ENCODE data around the gene TP53I11. TPM values are rescaled to one million over a fixed set of nuclear protein-coding genes. Genes with fewer than 3 reads are reported as not detected.

TP53I11 gene
- total and polyA plus RNA-seq, 2 of the 13 experiments (the other 11 are each of a cell fraction or from before 2014, with no cell fraction given), result not detected

DNA sequence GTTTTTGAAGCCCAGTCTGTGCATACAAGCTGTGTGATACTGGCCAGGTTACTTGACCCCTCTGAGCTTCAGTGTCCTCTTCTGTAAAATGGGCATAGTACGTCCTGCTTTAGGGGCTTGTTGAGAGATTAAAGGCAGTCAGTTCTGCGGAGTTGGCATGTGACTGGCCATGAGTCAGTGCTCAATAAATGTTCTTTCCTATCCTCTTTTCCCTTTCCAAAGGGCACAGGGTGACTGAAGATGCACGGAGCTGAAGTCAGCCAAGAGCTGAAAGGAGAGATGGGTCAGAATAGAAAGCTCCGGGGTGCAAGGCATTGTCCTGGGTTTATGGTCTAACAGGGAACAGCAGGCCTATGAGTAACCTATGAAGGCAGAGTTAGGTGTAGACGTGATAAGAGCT, 48.9 kb downstream of the TP53I11 start (continued):
- TF ChIP-seq, protein P1, sequence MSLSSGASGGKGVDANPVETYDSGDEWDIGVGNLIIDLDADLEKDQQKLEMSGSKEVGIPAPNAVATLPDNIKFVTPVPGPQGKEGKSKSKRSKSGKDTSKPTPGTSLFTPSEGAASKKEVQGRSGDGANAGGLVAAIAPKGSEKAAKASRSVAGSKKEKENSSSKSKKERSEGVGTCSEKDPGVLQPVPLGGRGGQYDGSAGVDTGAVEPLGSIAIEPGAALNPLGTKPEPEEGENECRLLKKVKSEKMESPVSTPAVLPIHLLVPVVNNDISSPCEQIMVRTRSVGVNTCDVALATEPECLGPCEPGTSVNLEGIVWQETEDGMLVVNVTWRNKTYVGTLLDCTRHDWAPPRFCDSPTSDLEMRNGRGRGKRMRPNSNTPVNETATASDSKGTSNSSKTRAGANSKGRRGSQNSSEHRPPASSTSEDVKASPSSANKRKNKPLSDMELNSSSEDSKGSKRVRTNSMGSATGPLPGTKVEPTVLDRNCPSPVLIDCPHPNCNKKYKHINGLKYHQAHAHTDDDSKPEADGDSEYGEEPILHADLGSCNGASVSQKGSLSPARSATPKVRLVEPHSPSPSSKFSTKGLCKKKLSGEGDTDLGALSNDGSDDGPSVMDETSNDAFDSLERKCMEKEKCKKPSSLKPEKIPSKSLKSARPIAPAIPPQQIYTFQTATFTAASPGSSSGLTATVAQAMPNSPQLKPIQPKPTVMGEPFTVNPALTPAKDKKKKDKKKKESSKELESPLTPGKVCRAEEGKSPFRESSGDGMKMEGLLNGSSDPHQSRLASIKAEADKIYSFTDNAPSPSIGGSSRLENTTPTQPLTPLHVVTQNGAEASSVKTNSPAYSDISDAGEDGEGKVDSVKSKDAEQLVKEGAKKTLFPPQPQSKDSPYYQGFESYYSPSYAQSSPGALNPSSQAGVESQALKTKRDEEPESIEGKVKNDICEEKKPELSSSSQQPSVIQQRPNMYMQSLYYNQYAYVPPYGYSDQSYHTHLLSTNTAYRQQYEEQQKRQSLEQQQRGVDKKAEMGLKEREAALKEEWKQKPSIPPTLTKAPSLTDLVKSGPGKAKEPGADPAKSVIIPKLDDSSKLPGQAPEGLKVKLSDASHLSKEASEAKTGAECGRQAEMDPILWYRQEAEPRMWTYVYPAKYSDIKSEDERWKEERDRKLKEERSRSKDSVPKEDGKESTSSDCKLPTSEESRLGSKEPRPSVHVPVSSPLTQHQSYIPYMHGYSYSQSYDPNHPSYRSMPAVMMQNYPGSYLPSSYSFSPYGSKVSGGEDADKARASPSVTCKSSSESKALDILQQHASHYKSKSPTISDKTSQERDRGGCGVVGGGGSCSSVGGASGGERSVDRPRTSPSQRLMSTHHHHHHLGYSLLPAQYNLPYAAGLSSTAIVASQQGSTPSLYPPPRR (CRISPR knock-in tag; IDR thresholded peaks at IDR 0.05; ENCODE audit: borderline replicate concordance), result no peak

DNA sequence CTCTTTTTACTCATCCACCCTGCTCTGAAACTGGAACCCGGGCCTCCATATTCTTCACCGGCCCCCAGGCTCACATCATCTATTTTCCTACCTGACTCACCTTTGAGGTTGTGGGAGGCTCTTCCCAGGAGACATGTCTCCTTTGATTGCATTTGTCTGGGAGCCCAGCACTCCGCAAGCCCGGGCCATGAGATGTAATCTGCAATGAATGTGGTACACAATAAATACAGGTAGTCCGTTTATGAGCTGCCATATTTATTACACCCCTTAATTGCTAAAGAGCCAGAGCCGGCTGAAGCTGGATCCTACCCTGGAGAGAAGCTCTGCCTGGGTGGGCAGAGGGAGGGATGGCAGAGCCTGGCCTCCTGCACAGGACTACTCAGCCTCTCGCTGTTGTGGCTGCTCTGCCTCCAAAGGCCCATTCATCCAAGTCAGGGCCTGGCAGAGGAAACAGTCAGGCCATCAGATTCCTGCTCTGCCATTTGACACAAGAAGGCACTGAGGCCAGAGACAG, 49.5 kb downstream of the TP53I11 start:
- no peak overlapping the region for H2AFZ ChIP-seq (ENCODE audit: low read length)
- H3K4me2 ChIP-seq (ENCODE audit: low read depth, low read length), result no peak overlapping the region
- ChIA-PET CTCF (ENCODE audit: low intra/inter-chr PET ratio, low total read pairs) (no interaction called here), POLR2A (no interaction called here)
- H3K36me3 ChIP-seq (replicated peaks in 1 of 2; ENCODE audit: control insufficient read depth in 1 of 2, insufficient read depth in 2 of 2, low read length in 2 of 2), result no peaks in the 10 kb centered on the region
- no peaks in the 10 kb centered on the region for H4K20me1 ChIP-seq (ENCODE audit: insufficient read depth, low read length)
- H3K79me2 ChIP-seq (ENCODE audit: insufficient read depth, low read length), result no peaks in the 10 kb centered on the region
- no peak overlapping the region for H3K4me3 ChIP-seq (replicated peaks in 1 of 3; ENCODE audit: insufficient read depth in 1 of 3, low read depth in 2 of 3, low read length in 3 of 3)
- FAIRE-seq (no peak), DNase-seq (ENCODE audit: low spot score) (no peak), ATAC-seq (no peak)
- no peak overlapping the region for H3K27ac ChIP-seq (ENCODE audit: extremely low read length, insufficient read depth, low read length)
- H3K9ac ChIP-seq (ENCODE audit: insufficient read depth, low read depth, low read length), result no peak overlapping the region
- no TSS peak for BruUV-seq (replicated peaks)
- intact Hi-C loops (cut with micrococcal nuclease; ENCODE audit: unreplicated experiment), result no loop called here
- H3K27me3 ChIP-seq (ENCODE audit: control insufficient read depth in 1 of 2, insufficient read depth in 2 of 2, low read length in 2 of 2), result no peaks in the 10 kb centered on the region; a peak in 1 of 5 replicates
- in situ Hi-C loops (cut with HindIII; ENCODE audit: extremely low pct_ligation_motif_present, low pct_unique_long_range_greater_than_20kb), result no loop called here
- 39% methylated on average over 7 of the region's 7 CpGs for WGBS (ENCODE audit: low lambda C conversion rate)
- no peaks in the 10 kb centered on the region for H3K4me1 ChIP-seq (ENCODE audit: insufficient read depth, low read length)
- H3K9me3 ChIP-seq (ENCODE audit: low read length), result no peaks in the 10 kb centered on the region
- TF ChIP-seq NPAS2 (CRISPR knock-in tag; IDR thresholded peaks at IDR 0.05; ENCODE audit: borderline replicate concordance), result no peak
- TF ChIP-seq, protein P2, sequence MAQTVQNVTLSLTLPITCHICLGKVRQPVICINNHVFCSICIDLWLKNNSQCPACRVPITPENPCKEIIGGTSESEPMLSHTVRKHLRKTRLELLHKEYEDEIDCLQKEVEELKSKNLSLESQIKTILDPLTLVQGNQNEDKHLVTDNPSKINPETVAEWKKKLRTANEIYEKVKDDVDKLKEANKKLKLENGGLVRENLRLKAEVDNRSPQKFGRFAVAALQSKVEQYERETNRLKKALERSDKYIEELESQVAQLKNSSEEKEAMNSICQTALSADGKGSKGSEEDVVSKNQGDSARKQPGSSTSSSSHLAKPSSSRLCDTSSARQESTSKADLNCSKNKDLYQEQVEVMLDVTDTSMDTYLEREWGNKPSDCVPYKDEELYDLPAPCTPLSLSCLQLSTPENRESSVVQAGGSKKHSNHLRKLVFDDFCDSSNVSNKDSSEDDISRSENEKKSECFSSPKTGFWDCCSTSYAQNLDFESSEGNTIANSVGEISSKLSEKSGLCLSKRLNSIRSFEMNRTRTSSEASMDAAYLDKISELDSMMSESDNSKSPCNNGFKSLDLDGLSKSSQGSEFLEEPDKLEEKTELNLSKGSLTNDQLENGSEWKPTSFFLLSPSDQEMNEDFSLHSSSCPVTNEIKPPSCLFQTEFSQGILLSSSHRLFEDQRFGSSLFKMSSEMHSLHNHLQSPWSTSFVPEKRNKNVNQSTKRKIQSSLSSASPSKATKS (CRISPR knock-in tag; IDR thresholded peaks at IDR 0.05), result no peak
- TF ChIP-seq MTF1 (CRISPR knock-in tag; IDR thresholded peaks at IDR 0.05), result no peak
- TF ChIP-seq DNMT3B (CRISPR knock-in tag; conservative IDR thresholded peaks at IDR 0.05), result no peak
- TF ChIP-seq, protein P3, sequence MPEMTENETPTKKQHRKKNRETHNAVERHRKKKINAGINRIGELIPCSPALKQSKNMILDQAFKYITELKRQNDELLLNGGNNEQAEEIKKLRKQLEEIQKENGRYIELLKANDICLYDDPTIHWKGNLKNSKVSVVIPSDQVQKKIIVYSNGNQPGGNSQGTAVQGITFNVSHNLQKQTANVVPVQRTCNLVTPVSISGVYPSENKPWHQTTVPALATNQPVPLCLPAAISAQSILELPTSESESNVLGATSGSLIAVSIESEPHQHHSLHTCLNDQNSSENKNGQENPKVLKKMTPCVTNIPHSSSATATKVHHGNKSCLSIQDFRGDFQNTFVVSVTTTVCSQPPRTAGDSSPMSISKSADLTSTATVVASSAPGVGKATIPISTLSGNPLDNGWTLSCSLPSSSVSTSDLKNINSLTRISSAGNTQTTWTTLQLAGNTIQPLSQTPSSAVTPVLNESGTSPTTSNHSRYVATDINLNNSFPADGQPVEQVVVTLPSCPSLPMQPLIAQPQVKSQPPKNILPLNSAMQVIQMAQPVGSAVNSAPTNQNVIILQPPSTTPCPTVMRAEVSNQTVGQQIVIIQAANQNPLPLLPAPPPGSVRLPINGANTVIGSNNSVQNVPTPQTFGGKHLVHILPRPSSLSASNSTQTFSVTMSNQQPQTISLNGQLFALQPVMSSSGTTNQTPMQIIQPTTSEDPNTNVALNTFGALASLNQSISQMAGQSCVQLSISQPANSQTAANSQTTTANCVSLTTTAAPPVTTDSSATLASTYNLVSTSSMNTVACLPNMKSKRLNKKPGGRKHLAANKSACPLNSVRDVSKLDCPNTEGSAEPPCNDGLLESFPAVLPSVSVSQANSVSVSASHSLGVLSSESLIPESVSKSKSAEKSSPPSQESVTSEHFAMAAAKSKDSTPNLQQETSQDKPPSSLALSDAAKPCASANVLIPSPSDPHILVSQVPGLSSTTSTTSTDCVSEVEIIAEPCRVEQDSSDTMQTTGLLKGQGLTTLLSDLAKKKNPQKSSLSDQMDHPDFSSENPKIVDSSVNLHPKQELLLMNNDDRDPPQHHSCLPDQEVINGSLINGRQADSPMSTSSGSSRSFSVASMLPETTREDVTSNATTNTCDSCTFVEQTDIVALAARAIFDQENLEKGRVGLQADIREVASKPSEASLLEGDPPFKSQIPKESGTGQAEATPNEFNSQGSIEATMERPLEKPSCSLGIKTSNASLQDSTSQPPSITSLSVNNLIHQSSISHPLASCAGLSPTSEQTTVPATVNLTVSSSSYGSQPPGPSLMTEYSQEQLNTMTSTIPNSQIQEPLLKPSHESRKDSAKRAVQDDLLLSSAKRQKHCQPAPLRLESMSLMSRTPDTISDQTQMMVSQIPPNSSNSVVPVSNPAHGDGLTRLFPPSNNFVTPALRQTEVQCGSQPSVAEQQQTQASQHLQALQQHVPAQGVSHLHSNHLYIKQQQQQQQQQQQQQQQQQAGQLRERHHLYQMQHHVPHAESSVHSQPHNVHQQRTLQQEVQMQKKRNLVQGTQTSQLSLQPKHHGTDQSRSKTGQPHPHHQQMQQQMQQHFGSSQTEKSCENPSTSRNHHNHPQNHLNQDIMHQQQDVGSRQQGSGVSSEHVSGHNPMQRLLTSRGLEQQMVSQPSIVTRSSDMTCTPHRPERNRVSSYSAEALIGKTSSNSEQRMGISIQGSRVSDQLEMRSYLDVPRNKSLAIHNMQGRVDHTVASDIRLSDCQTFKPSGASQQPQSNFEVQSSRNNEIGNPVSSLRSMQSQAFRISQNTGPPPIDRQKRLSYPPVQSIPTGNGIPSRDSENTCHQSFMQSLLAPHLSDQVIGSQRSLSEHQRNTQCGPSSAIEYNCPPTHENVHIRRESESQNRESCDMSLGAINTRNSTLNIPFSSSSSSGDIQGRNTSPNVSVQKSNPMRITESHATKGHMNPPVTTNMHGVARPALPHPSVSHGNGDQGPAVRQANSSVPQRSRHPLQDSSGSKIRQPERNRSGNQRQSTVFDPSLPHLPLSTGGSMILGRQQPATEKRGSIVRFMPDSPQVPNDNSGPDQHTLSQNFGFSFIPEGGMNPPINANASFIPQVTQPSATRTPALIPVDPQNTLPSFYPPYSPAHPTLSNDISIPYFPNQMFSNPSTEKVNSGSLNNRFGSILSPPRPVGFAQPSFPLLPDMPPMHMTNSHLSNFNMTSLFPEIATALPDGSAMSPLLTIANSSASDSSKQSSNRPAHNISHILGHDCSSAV (CRISPR knock-in tag; IDR thresholded peaks at IDR 0.05; ENCODE audit: borderline replicate concordance), result no peak

Data from HepG2 (cell line).